Fibroblast of lung (primary cell): ENCODE results near the gene C11orf65.

ENCODE experiments used
- CTCF ChIP-seq, 2 donors: IDR thresholded peaks in 1 of 2; conservative IDR thresholded peaks in 1 of 2; 1 replicate in 1 of 2; 2 replicates in 1 of 2; pipeline ENCODE4 v1.5.1; 2011 to 2012; ENCODE audit warnings: low read length in 2 of 2, control low read depth in 1 of 2, inconsistent platforms in 1 of 2, low read depth in 1 of 2, mild to moderate bottlenecking in 1 of 2
- EZH2 ChIP-seq: IDR thresholded peaks from 2 replicates; pipeline ENCODE4 v1.5.1; 2012; ENCODE audit warnings: low read length, control low read depth, mild to moderate bottlenecking; ENCODE audit errors: missing control alignments

GRCh38 chr11:108508653-108509593 is 41.6 kb upstream of the C11orf65 start:
- no peak for TF ChIP-seq CTCF (conservative IDR thresholded peaks at IDR 0.05 in 1 of 2, IDR thresholded peaks at IDR 0.05 in 1 of 2; ENCODE audit: low read depth in 1 of 2, low read length in 2 of 2)
- no peak for TF ChIP-seq EZH2
